ENCODE data around the gene SLC1A4. TPM values are rescaled to one million over a fixed set of nuclear protein-coding genes. Genes with fewer than 3 reads are reported as not detected.
"Not testable (repeated sequence)": the region's sequence is repeated elsewhere in the genome, so short reads cannot be mapped to it uniquely, and the experiment has no call there.

The SLC1A4 gene
- polyA plus RNA-seq, 1 donor: 6.0 TPM

DNA sequence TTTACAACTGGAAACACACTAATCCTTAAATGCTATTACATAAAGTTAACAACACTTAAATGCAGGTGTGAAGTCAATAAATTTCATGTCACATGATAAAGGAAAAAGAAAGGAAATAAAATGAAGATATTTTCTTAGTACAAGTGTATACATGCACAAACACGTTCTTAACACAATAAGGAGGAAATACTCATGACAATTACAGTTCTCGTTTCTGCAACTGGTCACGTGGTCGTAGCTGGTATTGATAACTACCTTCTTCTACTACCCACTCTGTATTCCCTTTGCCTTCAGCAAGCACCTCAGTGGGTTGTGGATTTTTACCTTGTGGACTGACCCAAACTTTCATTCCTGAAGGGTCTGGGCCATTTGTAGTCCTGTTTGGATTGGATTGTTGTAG lies 26.1 kb upstream of the SLC1A4 start:
- DNase-seq: not testable (repeated sequence)

DNA sequence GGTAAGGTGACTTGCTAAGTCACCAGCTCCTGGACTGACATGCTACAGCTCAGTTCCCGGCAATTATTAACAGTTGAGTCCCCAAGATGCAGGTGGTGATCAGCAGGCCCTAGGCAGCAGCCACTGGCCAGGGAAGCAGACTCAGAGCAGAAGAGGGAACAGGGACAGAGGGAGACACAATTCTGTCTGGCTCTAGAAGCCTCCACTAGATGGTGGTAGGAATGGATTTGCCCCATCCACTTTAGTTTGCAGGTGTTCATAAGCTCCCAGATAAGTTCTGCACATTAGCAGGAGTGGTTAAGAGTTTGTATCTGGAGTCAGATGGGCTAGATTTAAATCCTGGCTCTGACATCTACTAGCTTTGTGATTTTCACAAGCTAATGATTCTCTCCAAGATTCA lies 25.5 kb upstream of the SLC1A4 start:
- no peak for DNase-seq

GRCh38 chr2:64966017-64966416 lies 23.2 kb upstream of the SLC1A4 start:
- DNase-seq: no peak

- DNase-seq: no peak
These were observed 22.4 kb upstream of the SLC1A4 start for GRCh38 chr2:64966839-64967238.

- DNase-seq: no peak
These were observed 21.6 kb upstream of the SLC1A4 start for GRCh38 chr2:64967601-64968000.

GRCh38 chr2:64969086-64969485 lies 20.1 kb upstream of the SLC1A4 start:
- DNase-seq: not testable (repeated sequence)

DNA sequence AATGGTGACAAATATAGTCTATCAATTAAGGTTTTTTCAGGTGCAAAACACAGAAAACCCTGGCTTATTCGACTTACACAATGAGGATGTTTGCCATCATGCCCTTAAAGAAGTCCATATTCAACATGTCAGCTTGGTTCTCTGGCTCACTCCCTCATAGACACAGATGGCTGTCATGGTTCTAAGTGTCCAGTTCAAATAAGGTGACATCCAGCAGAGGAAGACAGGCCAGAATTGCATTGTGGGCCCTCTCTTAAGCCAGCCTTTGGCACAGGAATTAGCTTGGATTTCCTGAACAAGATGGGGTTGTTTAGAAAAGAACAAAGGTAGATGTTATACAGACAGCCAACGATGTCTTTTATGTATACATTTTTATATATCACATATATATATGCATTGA lies 18.7 kb upstream of the SLC1A4 start:
- DNase-seq: no peak

DNA sequence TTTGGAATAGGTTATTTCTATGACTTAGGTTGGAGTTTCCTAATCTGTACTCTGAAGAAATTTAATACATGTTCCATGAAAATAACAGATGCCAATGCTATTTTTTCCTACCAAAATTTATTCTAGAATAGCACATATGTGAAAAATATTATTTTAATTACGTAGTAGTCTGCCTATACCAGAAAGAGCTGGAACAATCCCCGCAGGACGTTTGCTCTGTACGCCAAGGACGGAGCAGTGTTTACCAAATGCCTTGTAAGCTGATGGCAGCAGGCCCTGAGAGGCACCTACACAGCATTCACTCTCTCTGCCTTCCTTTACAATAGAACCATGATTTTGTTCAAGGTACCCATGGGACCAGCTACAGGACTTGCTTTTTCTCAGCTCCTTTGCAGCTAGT lies 16.8 kb upstream of the SLC1A4 start:
- no peak for DNase-seq

DNA sequence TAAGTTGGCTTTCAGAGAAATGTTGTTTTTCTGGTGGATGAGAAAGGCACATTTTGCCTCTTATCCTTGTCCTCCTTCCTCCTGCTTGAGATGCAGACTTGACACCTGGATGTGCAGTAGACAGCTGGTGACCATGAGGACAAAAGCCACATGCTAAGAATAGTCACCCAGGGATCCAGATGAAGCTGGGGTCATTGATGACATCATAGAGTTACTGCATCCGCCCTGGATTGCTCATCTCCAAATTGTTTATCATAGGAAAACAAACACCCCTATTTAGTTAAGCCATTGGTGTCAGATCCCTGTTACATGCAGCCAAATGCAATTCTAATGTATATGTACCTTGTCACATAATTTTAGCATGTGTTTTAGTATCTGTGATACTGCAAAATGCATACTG lies 16.3 kb upstream of the SLC1A4 start:
- DNase-seq: no peak

- DNase-seq: no peak
These were observed 13.9 kb upstream of the SLC1A4 start for GRCh38 chr2:64975232-64975821.

DNA sequence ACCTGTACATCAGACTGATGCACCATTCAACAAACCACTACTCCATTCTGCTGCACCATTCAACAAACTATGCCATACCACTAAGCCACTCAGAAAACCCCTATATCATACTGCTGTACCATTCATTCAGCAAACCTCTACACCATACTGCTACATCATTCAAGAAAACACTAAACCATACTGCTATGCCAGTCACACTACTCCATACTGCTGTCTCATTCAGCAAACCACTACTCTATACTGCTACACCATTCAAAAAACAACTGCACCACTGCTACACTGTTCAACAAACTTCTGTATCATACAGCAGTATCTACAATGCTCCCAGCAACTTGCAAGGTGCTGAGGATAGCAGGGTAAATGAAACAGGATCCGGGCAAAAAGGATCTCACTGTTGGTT lies 12.9 kb upstream of the SLC1A4 start:
- no peak for DNase-seq

- no peak for DNase-seq
These were observed 10.5 kb upstream of the SLC1A4 start for GRCh38 chr2:64978514-64979268.

- DNase-seq: no peak
These were observed 9.5 kb upstream of the SLC1A4 start for GRCh38 chr2:64979744-64980143.

DNA sequence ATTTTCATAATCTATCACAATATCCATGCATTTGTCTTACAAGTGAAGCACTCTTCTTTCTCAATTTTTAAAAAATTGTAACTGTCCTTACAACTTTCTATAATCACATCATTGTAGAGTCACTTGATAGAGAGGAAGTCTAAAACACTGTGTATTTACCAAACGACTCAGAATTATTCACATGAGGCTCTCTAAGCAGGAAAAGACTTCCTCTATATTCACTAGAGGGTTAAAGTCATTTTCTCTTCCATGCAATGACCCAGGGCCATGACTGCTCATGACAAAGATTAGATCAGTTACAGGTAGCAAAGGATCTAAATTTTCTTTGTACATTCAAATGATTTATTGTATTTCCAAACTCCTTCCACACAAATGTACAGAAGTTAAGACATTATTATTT lies 9.0 kb upstream of the SLC1A4 start:
- no peak for DNase-seq

GRCh38 chr2:64982311-64982857 lies 6.8 kb upstream of the SLC1A4 start:
- no peak for DNase-seq

GRCh38 chr2:64982932-64983331 lies 6.3 kb upstream of the SLC1A4 start:
- DNase-seq: no peak

GRCh38 chr2:64985447-64985846 lies 3.8 kb upstream of the SLC1A4 start:
- DNase-seq: no peak

DNA sequence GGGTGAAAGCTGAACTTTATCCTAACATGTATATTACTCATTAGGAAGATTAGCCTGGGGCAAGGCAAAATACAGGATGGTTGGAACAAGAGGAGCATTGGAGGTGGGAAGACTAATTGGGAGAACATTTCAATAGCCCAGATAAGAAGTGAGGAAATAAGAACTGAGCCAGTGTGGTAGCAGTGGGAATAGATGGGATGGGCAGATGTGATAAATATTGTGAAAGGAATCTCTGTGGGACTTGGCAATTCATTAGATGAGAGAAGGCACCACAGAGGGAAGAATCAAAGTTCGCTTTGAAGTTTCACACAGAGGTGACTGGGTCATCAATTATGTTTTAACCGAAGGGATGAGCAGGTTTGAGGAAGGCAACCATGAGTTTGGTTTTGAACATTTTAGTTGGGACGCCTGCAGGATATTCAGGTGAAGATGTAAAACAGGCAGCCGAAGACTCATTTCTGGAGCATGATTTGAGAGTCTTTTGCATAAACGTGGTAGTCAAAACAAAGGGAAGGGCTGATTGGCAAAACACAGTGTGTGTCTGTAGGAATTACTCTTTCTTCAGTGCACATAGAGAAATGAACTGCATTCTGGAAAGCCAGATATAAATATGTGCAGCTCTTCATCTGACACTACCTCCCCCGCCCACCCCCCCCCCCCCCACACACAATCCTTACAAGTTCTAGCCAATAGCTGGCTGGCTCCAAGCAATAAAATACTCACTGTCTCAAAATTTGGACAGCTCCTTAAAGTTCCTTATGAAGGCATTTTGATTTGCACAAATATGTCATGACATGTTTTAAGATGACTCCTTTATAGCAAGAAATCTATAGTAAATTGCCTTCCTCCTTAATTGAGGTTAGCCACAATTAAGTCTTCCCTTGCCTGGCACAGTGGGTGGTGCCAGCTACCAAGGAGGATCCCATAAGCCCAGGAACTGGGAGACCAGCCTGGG lies 1.9 kb upstream of the SLC1A4 start:
- DNase-seq: no peak

- peak; percentile 70 for DNase-seq
These were observed 1.2 kb upstream of the SLC1A4 start for GRCh38 chr2:64987956-64988419.

GRCh38 chr2:64988420-64989125 lies 626 bp upstream of the SLC1A4 start:
- DNase-seq: peak; percentile 66

GRCh38 chr2:64989982-64990614 lies 899 bp downstream of the SLC1A4 start:
- no peak for DNase-seq

All from left kidney (tissue), 2 donors.